ENCODE data around the gene SETD2. TPM values are rescaled to one million over a fixed set of nuclear protein-coding genes. Genes with fewer than 3 reads are reported as not detected.

SETD2 gene
- total and polyA plus RNA-seq, 10 donors, result 10.4 to 94.0 (median 63.8) TPM

GRCh38 chr3:47004369-47005211 is 159.3 kb downstream of the SETD2 start:
- 92 to 97% (median 95%) methylated on average over 5 to 17 of the region's 17 CpGs for WGBS, 5 donors
- Histone ChIP-seq H3K27ac (no peak overlapping the region), H3K9me3 (no peaks in the 10 kb centered on the region), H3K36me3 (peaks cover 0 to 100% (median 86%) of the 10 kb centered on the region in 6 donors), H3K4me1 (peaks cover 4 to 41% (median 11%) of the 10 kb centered on the region in 6 donors), H3K4me3 (no peak overlapping the region), H3K27me3 (replicated peaks in 1 of 7) (no peaks in the 10 kb centered on the region)
- TF ChIP-seq POLR2A (IDR thresholded peaks at IDR 0.05) (no peak), CTCF (IDR thresholded peaks at IDR 0.05 in 8 of 11, conservative IDR thresholded peaks at IDR 0.05 in 3 of 11) (no peak), POLR2AphosphoS5 (IDR thresholded peaks at IDR 0.05) (no peak)
- peak; percentile 73 for DNase-seq
- intact Hi-C loops (cut with DNase I; ENCODE audit: low total_unique reads), result no loop called here

- DNase-seq, result peak; percentile 67
- intact Hi-C loops (cut with DNase I; ENCODE audit: low total_unique reads), result no loop called here
- WGBS, 5 donors, result 95 to 97% (median 95%) methylated on average over 18 to 27 of the region's 27 CpGs
Observed at GRCh38 chr3:47003461-47004368, 160.2 kb downstream of the SETD2 start.

GRCh38 chr3:47003056-47003410 is 160.9 kb downstream of the SETD2 start:
- H3K27me3 ChIP-seq (replicated peaks in 1 of 7), result no peaks in the 10 kb centered on the region
- H3K4me3 ChIP-seq, result no peak overlapping the region
- TF ChIP-seq CTCF (IDR thresholded peaks at IDR 0.05 in 8 of 11, conservative IDR thresholded peaks at IDR 0.05 in 3 of 11) (no peak), POLR2AphosphoS5 (IDR thresholded peaks at IDR 0.05) (no peak), POLR2A (IDR thresholded peaks at IDR 0.05) (no peak)
- peaks cover 0 to 39% (median 10%) of the 10 kb centered on the region in 6 donors for H3K4me1 ChIP-seq
- intact Hi-C loops (cut with DNase I; ENCODE audit: low total_unique reads), result no loop called here
- H3K9me3 ChIP-seq, result no peaks in the 10 kb centered on the region
- H3K36me3 ChIP-seq, result peaks cover 0 to 100% (median 98%) of the 10 kb centered on the region in 6 donors
- 88 to 100% (median 94%) methylated on average over 5 to 10 of the region's 10 CpGs for WGBS, 5 donors
- H3K27ac ChIP-seq, result no peak overlapping the region
- peak; percentile 64 for DNase-seq

More at GRCh38 chr3:47003461-47004368, 160.2 kb downstream of the SETD2 start:
- Histone ChIP-seq H3K27ac (no peak overlapping the region), H3K27me3 (replicated peaks in 1 of 7) (no peaks in the 10 kb centered on the region), H3K4me3 (no peak overlapping the region), H3K36me3 (peaks cover 0 to 100% (median 95%) of the 10 kb centered on the region in 6 donors), H3K9me3 (no peaks in the 10 kb centered on the region), H3K4me1 (peaks cover 2 to 39% (median 7%) of the 10 kb centered on the region in 6 donors)
- no peak for TF ChIP-seq CTCF (IDR thresholded peaks at IDR 0.05 in 8 of 11, conservative IDR thresholded peaks at IDR 0.05 in 3 of 11)
- TF ChIP-seq POLR2A (IDR thresholded peaks at IDR 0.05), result no peak
- no peak for TF ChIP-seq POLR2AphosphoS5 (IDR thresholded peaks at IDR 0.05)
